Skeletal muscle tissue (tissue), 4 donors: ENCODE measurements around the gene C17orf75. TPM values are rescaled to one million over a fixed set of nuclear protein-coding genes. Genes with fewer than 3 reads are reported as not detected.

ENCODE experiments used
- H3K27ac ChIP-seq: one replicate; pipeline ENCODE4 v1.7.0; 2013; ENCODE audit warnings: mild to moderate bottlenecking, low read depth, low read length, inconsistent platforms
- H3K27me3 ChIP-seq, 3 donors: one replicate each; pipeline ENCODE4 v1.7.0; 2013; ENCODE audit warnings: low read length in 3 of 3; ENCODE audit not compliant: control insufficient read depth in 3 of 3, insufficient read depth in 3 of 3
- H3K36me3 ChIP-seq, 3 donors: one replicate each; pipeline ENCODE4 v1.7.0; 2013; ENCODE audit warnings: low read length in 3 of 3; ENCODE audit not compliant: control insufficient read depth in 3 of 3, insufficient read depth in 3 of 3
- H3K4me1 ChIP-seq, 3 donors: one replicate each; pipeline ENCODE4 v1.7.0; 2013; ENCODE audit warnings: low read length in 3 of 3, mild to moderate bottlenecking in 3 of 3; ENCODE audit not compliant: control insufficient read depth in 3 of 3, insufficient read depth in 3 of 3
- H3K4me3 ChIP-seq, 3 donors: one replicate each; pipeline ENCODE4 v1.7.0; 2013; ENCODE audit warnings: low read length in 3 of 3
- H3K9ac ChIP-seq, 3 donors: one replicate each; pipeline ENCODE4 v1.7.0; 2013; ENCODE audit warnings: low read length in 3 of 3, mild to moderate bottlenecking in 3 of 3, moderate library complexity in 2 of 3, low read depth in 1 of 3
- H3K9me3 ChIP-seq, 3 donors: one replicate each; pipeline ENCODE4 v1.7.0; 2013; ENCODE audit warnings: low read length in 3 of 3; ENCODE audit not compliant: control insufficient read depth in 3 of 3
- total RNA-seq: library from RNA; depleted of rRNA; stranded (reverse); fragments of >200 nt; gene quantifications from one replicate; pipeline ENCODE4 v1.2.3, GENCODE V29; 2014
- donor health status: Osteomylitis.

Gene C17orf75
- total RNA-seq, 1 donor from 2014 or later, result 20.4 TPM

GRCh38 chr17:32314636-32315035 is 27.3 kb downstream of the C17orf75 start:
- Histone ChIP-seq H3K4me1 (peaks cover 0 to 3% (median 2%) of the 10 kb centered on the region in 3 donors), H3K4me3 (no peak overlapping the region), H3K27me3 (peaks cover 0 to 11% (median 5%) of the 10 kb centered on the region in 3 donors)

GRCh38 chr17:32311028-32311536 is 30.9 kb downstream of the C17orf75 start:
- Histone ChIP-seq H3K9ac (peak overlapping the region in 1 of 3 donors; percentile 10), H3K4me3 (peak overlapping the region in 1 of 3 donors; percentile 48), H3K27ac (no peak overlapping the region), H3K4me1 (peaks cover 0 to 3% (median 2%) of the 10 kb centered on the region in 3 donors), H3K36me3 (no peaks in the 10 kb centered on the region), H3K9me3 (no peaks in the 10 kb centered on the region), H3K27me3 (peaks cover 4 to 18% (median 5%) of the 10 kb centered on the region in 3 donors)

More at GRCh38 chr17:32314636-32315035, 27.3 kb downstream of the C17orf75 start:
- Histone ChIP-seq H3K9me3 (no peaks in the 10 kb centered on the region), H3K36me3 (no peaks in the 10 kb centered on the region), H3K9ac (no peak overlapping the region), H3K27ac (no peak overlapping the region)

- Histone ChIP-seq H3K27me3 (peaks cover 0 to 10% (median 4%) of the 10 kb centered on the region in 3 donors), H3K9me3 (no peaks in the 10 kb centered on the region), H3K9ac (no peak overlapping the region), H3K4me1 (peaks cover 0 to 3% (median 2%) of the 10 kb centered on the region in 3 donors), H3K27ac (no peak overlapping the region), H3K36me3 (no peaks in the 10 kb centered on the region), H3K4me3 (no peak overlapping the region)
These were observed 34.3 kb downstream of the C17orf75 start for GRCh38 chr17:32307658-32308057.

GRCh38 chr17:32305049-32305448 is 36.9 kb downstream of the C17orf75 start:
- Histone ChIP-seq H3K9ac (no peak overlapping the region), H3K27ac (no peak overlapping the region), H3K9me3 (no peaks in the 10 kb centered on the region)

GRCh38 chr17:32303781-32304288 is 38.1 kb downstream of the C17orf75 start:
- Histone ChIP-seq H3K9me3 (no peaks in the 10 kb centered on the region), H3K27me3 (peaks cover 0 to 7% (median 4%) of the 10 kb centered on the region in 3 donors), H3K4me1 (no peaks in the 10 kb centered on the region), H3K9ac (no peak overlapping the region), H3K4me3 (no peak overlapping the region), H3K36me3 (no peaks in the 10 kb centered on the region), H3K27ac (no peak overlapping the region)

More at GRCh38 chr17:32305049-32305448, 36.9 kb downstream of the C17orf75 start:
- H3K36me3 ChIP-seq, result no peaks in the 10 kb centered on the region
- H3K27me3 ChIP-seq, result peaks cover 0 to 10% (median 4%) of the 10 kb centered on the region in 3 donors
- H3K4me3 ChIP-seq, result no peak overlapping the region
- H3K4me1 ChIP-seq, result no peaks in the 10 kb centered on the region

- Histone ChIP-seq H3K36me3 (no peaks in the 10 kb centered on the region), H3K4me3 (no peak overlapping the region), H3K27me3 (peaks cover 0 to 7% (median under 1%) of the 10 kb centered on the region in 3 donors), H3K9me3 (no peaks in the 10 kb centered on the region), H3K27ac (no peak overlapping the region), H3K4me1 (no peaks in the 10 kb centered on the region), H3K9ac (no peak overlapping the region)
These were observed 38.9 kb downstream of the C17orf75 start for GRCh38 chr17:32302860-32303649.

GRCh38 chr17:32302037-32302436 is 39.9 kb downstream of the C17orf75 start:
- Histone ChIP-seq H3K27ac (no peak overlapping the region), H3K9me3 (no peaks in the 10 kb centered on the region), H3K4me1 (no peaks in the 10 kb centered on the region), H3K27me3 (peaks cover 0 to 2% (median 0%) of the 10 kb centered on the region in 3 donors), H3K36me3 (no peaks in the 10 kb centered on the region), H3K9ac (no peak overlapping the region), H3K4me3 (no peak overlapping the region)

- Histone ChIP-seq H3K4me1 (no peaks in the 10 kb centered on the region), H3K36me3 (no peaks in the 10 kb centered on the region), H3K9ac (no peak overlapping the region), H3K9me3 (no peaks in the 10 kb centered on the region), H3K27me3 (no peaks in the 10 kb centered on the region), H3K27ac (no peak overlapping the region), H3K4me3 (no peak overlapping the region)
These were observed 42.3 kb downstream of the C17orf75 start for GRCh38 chr17:32299580-32300164.

- Histone ChIP-seq H3K27me3 (no peaks in the 10 kb centered on the region), H3K4me3 (no peak overlapping the region), H3K36me3 (no peaks in the 10 kb centered on the region), H3K9ac (no peak overlapping the region), H3K9me3 (no peaks in the 10 kb centered on the region), H3K27ac (no peak overlapping the region), H3K4me1 (no peaks in the 10 kb centered on the region)
These were observed 43.0 kb downstream of the C17orf75 start for GRCh38 chr17:32298721-32299579.
